Frontal cortex (tissue), 4 donors: ENCODE measurements around the gene HIVEP1. TPM values are rescaled to one million over a fixed set of nuclear protein-coding genes. Genes with fewer than 3 reads are reported as not detected.
"Not testable (repeated sequence)": the region's sequence is repeated elsewhere in the genome, so short reads cannot be mapped to it uniquely, and the experiment has no call there.

Experiments
- DNase-seq, 2 donors: peaks; one replicate each; pipeline ENCODE4 v3.0.0; 2012; ENCODE audit warnings: low spot score in 2 of 2
- FAIRE-seq: peaks from 2 replicates; lab custom pipeline; 2012; peaks lifted over from hg19 to GRCh38; lab: Jason Lieb, UNC
- total RNA-seq: library from RNA; depleted of rRNA; stranded (reverse); fragments of >200 nt; gene quantifications from one replicate; pipeline ENCODE4 v1.2.3, GENCODE V29; 2014
- donor health status: control.
- donor health status: control.
- donor health status: control.

Gene HIVEP1
- total RNA-seq, 1 donor from 2014 or later, result 13.0 TPM

GRCh38 chr6:12170351-12171092, 158.4 kb downstream of the HIVEP1 start:
- FAIRE-seq, result no peak
- DNase-seq, result no peak

GRCh38 chr6:12171717-12172116, 159.6 kb downstream of the HIVEP1 start:
- DNase-seq (no peak), FAIRE-seq (no peak)

GRCh38 chr6:12172572-12172971, 160.5 kb downstream of the HIVEP1 start:
- FAIRE-seq, result no peak
- no peak for DNase-seq

- no peak for DNase-seq
- FAIRE-seq, result no peak
Measured at GRCh38 chr6:12173181-12173580, 161.1 kb downstream of the HIVEP1 start.

GRCh38 chr6:12173661-12174060, 161.5 kb downstream of the HIVEP1 start:
- FAIRE-seq (no peak), DNase-seq (no peak)

GRCh38 chr6:12174878-12175277, 162.8 kb downstream of the HIVEP1 start:
- FAIRE-seq (no peak), DNase-seq (no peak)

GRCh38 chr6:12175626-12176025, 163.5 kb downstream of the HIVEP1 start:
- no peak for DNase-seq
- no peak for FAIRE-seq

- not testable (repeated sequence) for FAIRE-seq, DNase-seq
Measured at GRCh38 chr6:12176782-12177181, 164.7 kb downstream of the HIVEP1 start.

- FAIRE-seq, result no peak
- DNase-seq, result no peak
Measured at GRCh38 chr6:12178521-12178920, 166.4 kb downstream of the HIVEP1 start.

- no peak for FAIRE-seq
- DNase-seq, result no peak
Measured at GRCh38 chr6:12181481-12181880, 169.4 kb downstream of the HIVEP1 start.

- no peak for DNase-seq
- no peak for FAIRE-seq
Measured at GRCh38 chr6:12182676-12183075, 170.6 kb downstream of the HIVEP1 start.

- FAIRE-seq, result no peak
- no peak for DNase-seq
Measured at GRCh38 chr6:12185081-12185673, 173.1 kb downstream of the HIVEP1 start.

- DNase-seq (no peak), FAIRE-seq (no peak)
Measured at GRCh38 chr6:12186528-12186927, 174.4 kb downstream of the HIVEP1 start.

GRCh38 chr6:12189150-12189549, 177.0 kb downstream of the HIVEP1 start:
- DNase-seq, result no peak
- FAIRE-seq, result peak; percentile 84

- DNase-seq (no peak), FAIRE-seq (no peak)
Measured at GRCh38 chr6:12189661-12190060, 177.5 kb downstream of the HIVEP1 start.

- FAIRE-seq (no peak), DNase-seq (no peak)
Measured at GRCh38 chr6:12190252-12190651, 178.1 kb downstream of the HIVEP1 start.

- no peak for FAIRE-seq
- DNase-seq, result no peak
Measured at GRCh38 chr6:12196326-12196936, 184.3 kb downstream of the HIVEP1 start.

- DNase-seq (no peak), FAIRE-seq (no peak)
Measured at GRCh38 chr6:12198851-12199250, 186.7 kb downstream of the HIVEP1 start.

GRCh38 chr6:12200015-12200564, 188.0 kb downstream of the HIVEP1 start:
- FAIRE-seq (no peak), DNase-seq (no peak)

- FAIRE-seq (no peak), DNase-seq (no peak)
Measured at GRCh38 chr6:12200761-12201160, 188.6 kb downstream of the HIVEP1 start.

GRCh38 chr6:12203001-12203400, 190.9 kb downstream of the HIVEP1 start:
- DNase-seq (no peak), FAIRE-seq (no peak)
